GM19463 (cell line): ENCODE results near the gene ETS2.

ENCODE experiments used
- ATAC-seq: cut with Tn5 transposase; IDR thresholded peaks from one replicate; pipeline ENCODE4 v1.9.1; 2021; ENCODE audit warnings: mild to moderate bottlenecking, moderate library complexity; ENCODE audit not compliant: unreplicated experiment

The ETS2 gene

DNA sequence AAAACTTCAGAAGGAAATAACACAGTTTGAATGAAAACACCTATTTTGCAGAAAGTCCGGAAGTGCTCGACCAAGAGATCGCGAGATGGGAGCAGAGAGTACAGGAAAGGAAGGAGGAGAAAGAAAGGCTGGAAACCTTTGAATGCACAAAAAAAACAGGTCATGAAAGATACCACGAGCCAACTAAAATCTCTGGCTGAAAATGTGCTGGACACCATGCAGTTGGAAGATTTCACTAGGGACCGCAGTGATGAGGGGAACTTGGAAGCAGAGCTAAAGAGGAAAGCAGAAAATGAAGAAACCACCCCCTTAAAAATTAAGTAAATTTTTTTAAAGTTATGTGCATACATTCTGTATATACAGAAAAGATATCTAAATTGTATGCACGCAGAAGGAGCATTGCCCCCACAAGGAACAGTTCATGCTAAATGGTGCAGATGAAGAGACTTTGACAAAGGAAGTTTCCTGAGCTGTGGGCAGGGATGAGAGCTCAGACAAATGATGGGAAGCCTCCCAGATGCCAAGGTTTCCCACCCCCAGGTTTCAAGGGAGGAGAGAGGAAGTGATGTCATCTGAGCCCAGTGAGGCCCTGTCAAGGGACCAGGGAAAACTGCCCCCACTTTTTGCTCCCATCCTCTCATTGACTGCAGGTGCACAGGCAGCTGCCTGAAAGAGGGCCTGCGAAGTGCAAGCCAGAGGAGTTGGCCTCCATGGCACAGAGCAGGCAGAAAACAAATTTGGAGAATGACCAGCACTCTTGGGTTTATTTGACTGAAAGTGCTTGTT, 52.5 kb downstream of the ETS2 start:
- ATAC-seq, result no peak

DNA sequence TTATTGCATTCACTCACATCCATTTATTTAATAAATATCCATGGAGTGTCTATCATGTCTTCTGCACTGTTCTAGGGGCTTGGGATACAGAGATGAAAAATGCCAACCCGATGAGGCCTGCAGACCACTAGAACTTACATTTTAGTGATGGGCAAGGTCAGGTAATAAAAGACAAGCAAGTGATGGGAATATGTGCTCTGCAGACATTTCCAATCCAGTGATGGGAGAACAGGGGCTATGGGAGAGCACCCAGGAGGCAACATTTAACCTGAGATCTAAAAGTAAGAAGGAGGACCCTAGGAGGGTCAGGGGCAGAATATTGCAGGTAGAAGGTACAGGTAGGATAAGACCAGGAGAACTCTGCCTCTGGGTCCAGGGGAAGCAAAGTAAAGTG, 53.1 kb downstream of the ETS2 start:
- ATAC-seq, result no peak

DNA sequence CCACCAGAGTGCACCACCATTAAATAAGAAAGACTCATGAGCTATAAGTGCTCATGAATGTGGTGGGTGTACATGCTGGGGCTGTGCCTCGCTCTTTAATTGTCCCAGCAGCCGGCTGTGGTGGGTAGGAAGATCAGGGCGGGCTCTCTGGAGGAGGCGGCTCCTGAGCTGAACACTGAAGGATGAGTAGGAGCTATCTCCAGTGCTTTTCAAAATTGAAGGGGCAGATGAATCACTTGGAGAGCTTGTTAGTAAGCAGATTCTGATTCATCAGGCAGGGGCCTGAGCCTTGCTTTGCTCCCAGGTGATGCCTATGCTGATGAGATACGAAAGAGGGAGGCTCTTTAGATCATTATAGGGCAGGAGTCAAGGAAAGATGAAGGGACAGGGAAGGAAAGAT, 54.1 kb downstream of the ETS2 start:
- no peak for ATAC-seq

DNA sequence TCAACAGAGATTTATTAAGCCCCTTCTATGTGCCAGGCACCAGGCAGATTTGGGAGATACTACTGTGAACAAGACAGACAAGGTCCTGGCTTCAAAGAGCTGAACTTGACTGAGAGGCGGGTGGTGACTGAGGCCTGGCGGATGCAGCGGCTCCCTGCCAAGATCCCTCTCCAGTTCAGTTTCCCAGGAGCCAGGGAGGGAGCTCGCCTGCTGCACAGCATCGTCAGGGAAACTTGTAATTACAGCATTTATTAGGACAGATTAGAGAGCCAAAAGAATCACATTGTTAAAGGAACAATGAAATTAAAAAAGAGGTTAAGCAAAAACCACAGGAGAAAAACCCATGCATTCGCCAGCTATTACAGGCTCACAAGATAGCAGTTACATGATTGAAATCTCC, 55.3 kb downstream of the ETS2 start:
- ATAC-seq, result no peak

DNA sequence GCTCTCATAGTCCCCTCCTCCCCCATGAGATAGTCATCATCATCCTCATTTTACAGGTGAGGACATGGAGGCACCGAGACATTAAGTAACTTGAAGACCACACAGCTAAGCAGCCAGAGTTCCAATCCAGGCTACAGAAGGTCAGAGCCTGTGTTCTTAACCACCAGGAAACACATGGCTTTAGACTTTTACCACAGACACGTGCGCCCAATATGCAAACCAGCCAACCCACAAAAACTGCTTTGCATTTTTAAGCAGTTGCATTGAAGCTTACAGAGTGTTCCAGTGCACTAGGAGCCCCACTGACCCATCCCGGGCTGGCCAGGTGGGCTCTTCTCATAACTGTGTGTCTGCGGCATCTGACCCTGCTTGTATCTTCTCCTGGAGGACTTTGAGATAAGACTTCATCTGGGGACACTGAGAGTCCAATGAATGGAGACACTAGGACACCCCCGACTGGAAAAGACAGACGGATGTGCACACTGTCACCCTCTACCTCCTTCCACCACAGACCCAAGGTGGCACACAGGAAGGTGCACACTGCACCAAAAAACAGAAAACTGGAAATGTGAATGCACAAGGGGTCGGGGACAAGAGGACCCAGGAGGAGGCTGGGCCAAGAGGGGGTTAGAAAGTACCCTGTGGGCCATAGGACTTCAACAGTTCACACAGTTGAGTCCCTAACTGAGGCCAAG, 56.4 kb downstream of the ETS2 start:
- ATAC-seq, result peak; percentile 93

DNA sequence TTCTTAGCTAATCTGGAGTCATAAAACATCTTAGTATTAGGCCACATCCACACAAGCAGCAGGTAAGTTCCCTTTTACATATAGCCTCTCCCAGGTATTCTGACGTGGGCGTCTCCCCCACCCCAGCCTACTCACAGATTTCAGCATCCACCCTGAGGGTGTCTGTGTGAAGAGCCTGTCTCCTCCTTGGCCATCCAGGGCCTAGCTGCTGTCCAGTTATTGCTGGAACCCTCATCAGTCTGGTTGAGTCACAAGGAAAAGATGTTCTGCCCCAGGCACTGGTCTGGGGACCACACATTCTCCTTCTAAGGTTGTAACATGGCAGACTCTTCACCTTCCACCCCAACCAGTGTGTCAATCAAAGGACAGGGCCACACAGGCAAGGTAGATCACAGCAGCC, 57.6 kb downstream of the ETS2 start:
- ATAC-seq, result no peak

DNA sequence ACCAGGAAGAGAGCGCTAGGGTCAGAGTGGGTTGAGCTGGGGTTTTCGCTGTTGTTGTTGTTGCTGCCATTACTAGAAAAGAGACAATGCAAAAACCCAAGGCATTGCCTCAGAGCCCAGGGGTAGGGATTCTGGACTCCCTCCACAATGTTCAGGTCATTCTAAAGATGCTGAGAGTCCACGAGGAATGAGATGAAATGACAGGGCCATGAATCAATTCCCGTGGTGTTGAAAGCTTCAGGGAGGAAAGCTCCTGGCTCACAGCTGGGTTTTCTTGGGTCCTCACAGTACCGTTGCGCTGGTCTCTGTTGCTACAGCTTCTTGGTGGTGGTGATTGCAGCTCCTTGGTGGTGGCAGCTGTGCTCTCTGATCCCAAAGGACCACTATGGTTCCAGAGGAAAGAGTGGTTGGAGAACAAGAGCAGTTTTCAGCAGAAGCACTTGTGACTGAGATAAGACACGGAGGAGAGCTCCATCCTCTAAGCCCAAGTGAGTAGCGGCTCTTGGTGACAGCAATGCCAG, 58.2 kb downstream of the ETS2 start:
- no peak for ATAC-seq

DNA sequence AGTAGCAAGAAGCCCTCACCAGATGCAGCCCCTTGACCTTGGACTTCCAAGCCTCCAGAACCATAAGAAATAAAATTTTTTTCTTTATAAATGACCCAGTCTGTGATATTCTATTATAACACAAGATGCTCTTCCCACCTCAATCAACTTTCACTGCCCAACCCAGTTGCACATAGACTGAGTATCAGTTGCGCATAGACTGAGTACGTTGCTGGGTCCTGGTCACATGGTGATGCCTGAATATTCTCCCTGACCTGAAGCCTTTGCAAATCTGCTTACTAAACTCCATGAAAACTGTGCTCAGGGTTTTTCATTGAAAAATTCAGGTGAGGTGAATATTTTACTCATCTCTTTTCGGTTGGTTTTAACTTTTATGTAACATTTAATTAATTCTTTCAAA, 59.2 kb downstream of the ETS2 start:
- ATAC-seq, result no peak

DNA sequence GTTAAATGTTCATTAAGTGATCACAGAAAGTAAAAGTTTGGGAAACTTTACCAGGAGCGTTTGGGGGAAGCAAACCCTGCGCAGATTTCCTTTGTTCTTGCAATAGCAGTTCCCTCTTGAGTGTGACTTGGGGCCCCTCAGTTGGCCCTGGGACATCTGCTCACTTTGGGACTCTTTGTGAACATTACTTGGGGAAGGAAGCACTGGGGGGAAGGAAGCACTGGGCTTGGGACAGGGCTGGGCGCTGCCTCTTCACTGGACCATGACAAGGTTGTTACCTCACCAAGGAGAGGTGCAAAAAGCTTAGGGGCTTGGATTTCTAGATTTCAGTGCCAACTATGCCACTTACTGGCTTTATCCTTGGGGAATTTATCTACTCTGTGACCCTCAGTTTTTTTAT, 63.5 kb downstream of the ETS2 start:
- ATAC-seq, result no peak

DNA sequence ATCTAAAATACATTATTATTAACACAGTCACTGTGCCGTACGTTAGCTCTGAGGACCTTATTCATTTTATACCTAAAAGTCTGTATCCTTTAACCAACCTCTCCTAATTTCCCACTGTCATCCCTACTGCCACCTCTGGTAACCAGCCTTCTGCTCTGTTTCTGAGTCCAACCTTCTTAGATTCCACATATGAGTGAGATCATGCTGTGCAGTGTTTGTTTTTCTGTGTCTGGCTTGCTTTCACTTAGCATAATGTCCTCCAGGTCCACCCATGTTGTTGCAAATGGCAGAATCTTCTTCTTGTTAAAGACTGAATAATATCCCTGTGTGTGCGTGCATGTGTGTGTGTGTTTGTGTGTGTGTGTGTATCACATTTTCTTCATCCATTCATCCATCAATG, 64.2 kb downstream of the ETS2 start:
- no peak for ATAC-seq
